B cell (primary cell): ENCODE measurements around the gene ABCG1. TPM values are rescaled to one million over a fixed set of nuclear protein-coding genes. Genes with fewer than 3 reads are reported as not detected.

Experiments
- ATAC-seq: fragments of 200-7000 bp; cut with Tn5 transposase; one replicate; pipeline ENCODE4 v1.10.0; 2021; ENCODE audit warnings: low read depth, mild to moderate bottlenecking, moderate number of reproducible peaks, moderate library complexity
- CTCF ChIA-PET: fragments of 350-600 bp; sonication (Branson Sonifier 250); formaldehyde crosslinking; loops from one replicate; lab custom pipeline; 2021; ENCODE audit warnings: antibody characterized with exemption, inconsistent platforms; lab: Charles Lee
- POLR2A ChIA-PET: fragments of 350-600 bp; sonication (Branson Sonifier 250); formaldehyde crosslinking; loops from one replicate; lab custom pipeline; 2021; ENCODE audit warnings: antibody characterized with exemption; lab: Charles Lee
- DNase-seq: peaks from one replicate; pipeline ENCODE4 v3.0.0; 2013
- H2AFZ ChIP-seq: 2 replicates; pipeline ENCODE4 v1.6.1; 2012; ENCODE audit warnings: mild to moderate bottlenecking, low read depth, low read length; ENCODE audit not compliant: insufficient read depth, poor library complexity, severe bottlenecking
- H3K27ac ChIP-seq, 2 donors: 1 replicate in 1 of 2; 2 replicates in 1 of 2; pipeline ENCODE4 v1.5.1; 2012 to 2013; ENCODE audit warnings: low read length in 2 of 2, mild to moderate bottlenecking in 2 of 2, moderate library complexity in 1 of 2
- H3K27me3 ChIP-seq, 4 experiments: fragments of 200-600 bp in 1 of 4; sonication (generic) in 1 of 4; replicated peaks in 1 of 4; 1 replicate in 2 of 4; 2 replicates in 2 of 4; pipeline versions ENCODE4 v1.6.1 to v1.7.0; 2013 to 2016; ENCODE audit warnings: low read length in 3 of 4, mild to moderate bottlenecking in 2 of 4, mixed read lengths in 1 of 4, moderate library complexity in 1 of 4; ENCODE audit not compliant: insufficient read depth in 4 of 4, control insufficient read depth in 3 of 4; ENCODE audit errors: control extremely low read depth in 1 of 4
- H3K36me3 ChIP-seq, 2 experiments: replicated peaks in 1 of 2; 1 replicate in 1 of 2; 2 replicates in 1 of 2; pipeline versions ENCODE4 v1.6.1 to v1.7.1; 2013; ENCODE audit warnings: low read length in 1 of 2; ENCODE audit not compliant: insufficient read depth in 2 of 2, control insufficient read depth in 1 of 2; ENCODE audit errors: control extremely low read depth in 1 of 2, extremely low read depth in 1 of 2
- H3K4me1 ChIP-seq, 2 donors: fragments of 200-600 bp in 1 of 2; sonication (generic) in 1 of 2; 1 replicate in 1 of 2; 2 replicates in 1 of 2; pipeline versions ENCODE4 v1.5.1 to v1.6.1; 2013 to 2017; ENCODE audit warnings: low read length in 2 of 2; ENCODE audit not compliant: control insufficient read depth in 2 of 2, insufficient read depth in 2 of 2
- H3K4me2 ChIP-seq: replicated peaks from 2 replicates; pipeline ENCODE3; 2012; ENCODE audit warnings: mild to moderate bottlenecking, low read depth, low read length; ENCODE audit not compliant: poor library complexity, severe bottlenecking
- H3K4me3 ChIP-seq, 5 experiments: fragments of 200-600 bp in 1 of 5; sonication (generic) in 1 of 5; 1 replicate in 3 of 5; 2 replicates in 2 of 5; pipeline versions ENCODE4 v1.5.1 to v1.7.0; 2011 to 2016; ENCODE audit warnings: low read length in 4 of 5, mild to moderate bottlenecking in 4 of 5, low read depth in 2 of 5, control low read depth in 1 of 5, moderate library complexity in 1 of 5; ENCODE audit not compliant: insufficient read depth in 1 of 5; ENCODE audit errors: control extremely low read depth in 1 of 5, extremely low read depth in 1 of 5
- H3K79me2 ChIP-seq: fragments of 200-600 bp; sonication (generic); one replicate; pipeline ENCODE4 v1.6.0; 2016; ENCODE audit warnings: low read length; ENCODE audit not compliant: control insufficient read depth, insufficient read depth
- H3K9ac ChIP-seq: fragments of 200-600 bp; sonication (generic); 2 replicates; pipeline ENCODE4 v1.6.1; 2017; ENCODE audit warnings: mild to moderate bottlenecking, low read length, moderate library complexity
- H3K9me3 ChIP-seq, 3 donors: one replicate each; pipeline versions ENCODE4 v1.6.1 to v1.7.1; 2013; ENCODE audit warnings: low read length in 2 of 3; ENCODE audit not compliant: control insufficient read depth in 2 of 3, insufficient read depth in 1 of 3; ENCODE audit errors: control extremely low read depth in 1 of 3
- H4K20me1 ChIP-seq: 2 replicates; pipeline ENCODE4 v1.6.0; 2012; ENCODE audit warnings: mild to moderate bottlenecking, low read length; ENCODE audit not compliant: insufficient read depth, control insufficient read depth, poor library complexity, severe bottlenecking
- H3K27ac Mint-ChIP-seq: one replicate; pipeline ENCODE4 v1.8.0; 2021; ENCODE audit warnings: mixed read lengths
- H3K27me3 Mint-ChIP-seq: one replicate; pipeline ENCODE4 v1.8.0; 2021; ENCODE audit warnings: mixed read lengths
- H3K4me1 Mint-ChIP-seq: one replicate; pipeline ENCODE4 v1.8.0; 2021; ENCODE audit warnings: mixed read lengths
- H3K4me3 Mint-ChIP-seq: one replicate; pipeline ENCODE4 v1.8.0; 2021; ENCODE audit warnings: mixed read lengths
- H3K9me3 Mint-ChIP-seq: one replicate; pipeline ENCODE4 v1.8.0; 2022; ENCODE audit warnings: mixed read lengths; ENCODE audit not compliant: insufficient read depth
- EZH2 ChIP-seq: IDR thresholded peaks from 2 replicates; pipeline ENCODE4 v1.6.1; 2012; ENCODE audit warnings: borderline replicate concordance, low read depth, mild to moderate bottlenecking, moderate library complexity, low read length; ENCODE audit not compliant: insufficient read depth, poor library complexity, severe bottlenecking
- WGBS: methylation state at CpG from one replicate; pipeline ENCODE4 v1.1.5; 2013; ENCODE audit warnings: missing lambda C conversion rate; ENCODE audit not compliant: insufficient coverage; 5-methylcytosine and 5-hydroxymethylcytosine counted together
- intact Hi-C: fragments of 100-400 bp; cut with micrococcal nuclease; formaldehyde crosslinking; loops from one replicate; pipeline ENCODE4 v1.10.0; 2022
- polyA plus RNA-seq: library from polyadenylated mRNA; depleted of rRNA; stranded (reverse); fragments of >200 nt; gene quantifications from 2 replicates; pipeline ENCODE4 v1.2.3, GENCODE V29; 2012
- total RNA-seq, 2 donors: library from RNA; stranded (reverse); fragments of 120-200 nt in 1 of 2; gene quantifications; 1 replicate in 1 of 2; 2 replicates in 1 of 2; pipeline versions ENCODE4 v1.2.3 to v1.2.4, GENCODE V29; 2013 to 2022
- TF ChIP-seq, protein P1 (sequence below): fragments of 200-600 bp; IDR thresholded peaks from one replicate; pipeline ENCODE4 v1.8.0; 2022; ENCODE audit warnings: antibody characterized with exemption, mild to moderate bottlenecking

ABCG1 gene
- total and polyA plus RNA-seq, 2 donors (not counting 1 experiment from before 2014, with no cell fraction given), result 8.7 to 27.5 TPM

DNA sequence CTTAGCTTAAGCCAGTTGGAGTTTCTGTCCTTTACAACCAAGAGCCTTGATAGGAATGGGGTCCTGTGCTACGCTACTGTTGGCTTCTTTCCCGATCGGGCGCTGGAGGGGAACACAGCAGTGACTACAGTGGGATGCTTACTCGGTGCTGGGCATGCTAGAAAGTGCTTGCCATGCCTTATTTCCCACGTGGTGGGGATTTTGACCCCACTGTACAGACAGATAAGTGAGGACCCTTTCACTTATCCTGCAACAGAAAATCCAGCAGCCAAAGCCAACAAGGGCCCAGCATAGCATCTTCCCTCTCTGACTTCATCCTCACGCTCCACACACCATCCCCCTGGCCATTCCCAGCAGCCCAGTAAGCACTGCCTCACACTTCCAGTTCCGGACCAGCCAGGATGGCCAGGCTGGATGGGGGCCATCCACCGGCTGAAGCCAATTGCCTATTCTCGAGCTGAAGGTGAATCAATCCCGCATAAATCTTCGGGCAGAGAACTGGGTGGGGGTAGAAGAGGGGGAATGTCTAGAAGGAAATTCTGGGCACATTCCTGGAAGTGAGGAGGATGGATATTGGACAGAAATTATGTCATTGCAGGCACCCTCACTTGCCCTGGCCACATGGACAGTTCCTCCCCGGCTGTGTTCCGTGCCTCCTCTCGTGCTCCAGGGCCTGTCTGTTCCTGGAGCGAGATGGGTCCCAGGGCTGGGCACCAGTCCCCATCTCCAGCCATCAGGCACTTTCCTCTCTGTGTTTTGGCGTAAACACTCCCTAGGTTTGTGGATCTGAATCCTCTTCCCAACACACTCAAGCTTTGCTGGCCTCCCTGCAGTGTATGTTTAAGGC, 2.0 kb upstream of the ABCG1 start:
- DNase-seq (no peak), ATAC-seq (no peak)
- Histone ChIP-seq H3K4me3 (no peak overlapping the region), H3K27ac (no peak overlapping the region), H3K4me1 (peaks cover 21 to 28% of the 10 kb centered on the region in 2 donors), H3K36me3 (peaks cover 0 to 2% of the 10 kb centered on the region in 2 experiments), H3K9ac (no peak overlapping the region), H3K27me3 (no peaks in the 10 kb centered on the region), H2AFZ (no peak overlapping the region), H4K20me1 (peaks cover 26% of the 10 kb centered on the region), H3K9me3 (peaks cover 0 to 22% (median 3%) of the 10 kb centered on the region in 3 donors), H3K4me2 (no peak overlapping the region), H3K79me2 (peaks cover 26% of the 10 kb centered on the region)
- CTCF ChIA-PET, result interaction anchor here (0.7 to 1.7 kb wide), 4 partner anchors 28 to 786 kb away, joined by 3 to 6 read pairs (median 4); no protein-coding TSS in a partner anchor
- Mint-ChIP-seq H3K27ac (peak overlapping the region; percentile 53), H3K4me3 (peak overlapping the region; percentile 59), H3K27me3 (no peaks in the 10 kb centered on the region), H3K4me1 (peaks cover 27% of the 10 kb centered on the region), H3K9me3 (no peaks in the 10 kb centered on the region)
- 99% methylated on average over 16 of the region's 17 CpGs for WGBS
- intact Hi-C loops, result no loop called here
- TF ChIP-seq, protein P1, sequence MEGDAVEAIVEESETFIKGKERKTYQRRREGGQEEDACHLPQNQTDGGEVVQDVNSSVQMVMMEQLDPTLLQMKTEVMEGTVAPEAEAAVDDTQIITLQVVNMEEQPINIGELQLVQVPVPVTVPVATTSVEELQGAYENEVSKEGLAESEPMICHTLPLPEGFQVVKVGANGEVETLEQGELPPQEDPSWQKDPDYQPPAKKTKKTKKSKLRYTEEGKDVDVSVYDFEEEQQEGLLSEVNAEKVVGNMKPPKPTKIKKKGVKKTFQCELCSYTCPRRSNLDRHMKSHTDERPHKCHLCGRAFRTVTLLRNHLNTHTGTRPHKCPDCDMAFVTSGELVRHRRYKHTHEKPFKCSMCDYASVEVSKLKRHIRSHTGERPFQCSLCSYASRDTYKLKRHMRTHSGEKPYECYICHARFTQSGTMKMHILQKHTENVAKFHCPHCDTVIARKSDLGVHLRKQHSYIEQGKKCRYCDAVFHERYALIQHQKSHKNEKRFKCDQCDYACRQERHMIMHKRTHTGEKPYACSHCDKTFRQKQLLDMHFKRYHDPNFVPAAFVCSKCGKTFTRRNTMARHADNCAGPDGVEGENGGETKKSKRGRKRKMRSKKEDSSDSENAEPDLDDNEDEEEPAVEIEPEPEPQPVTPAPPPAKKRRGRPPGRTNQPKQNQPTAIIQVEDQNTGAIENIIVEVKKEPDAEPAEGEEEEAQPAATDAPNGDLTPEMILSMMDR, result no peak
- TF ChIP-seq EZH2, result no peak
- POLR2A ChIA-PET, result no interaction called here
